ENCODE results near the gene IL1RAP.

The IL1RAP gene

DNA sequence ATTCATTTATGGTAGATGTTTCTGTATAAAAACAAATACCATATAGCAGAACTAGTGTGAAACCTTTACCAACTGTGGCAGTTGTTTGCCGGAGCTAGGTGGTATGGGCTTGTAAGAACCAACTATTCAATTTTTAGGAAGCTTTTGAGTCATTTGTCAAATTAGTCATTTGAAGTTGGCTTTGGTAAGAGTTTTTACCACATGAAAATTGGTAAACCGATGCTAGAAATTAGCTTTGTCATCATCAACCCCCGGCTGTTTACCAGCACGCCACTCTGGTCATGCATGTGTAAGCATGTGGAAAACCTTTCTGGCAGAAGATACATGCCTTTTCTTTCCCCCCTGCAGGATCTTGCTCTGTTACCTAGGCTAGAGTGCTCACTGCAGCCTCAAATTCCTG, 63.3 kb downstream of the IL1RAP start:
- no peak for ATAC-seq
- TF ChIP-seq, protein P1, sequence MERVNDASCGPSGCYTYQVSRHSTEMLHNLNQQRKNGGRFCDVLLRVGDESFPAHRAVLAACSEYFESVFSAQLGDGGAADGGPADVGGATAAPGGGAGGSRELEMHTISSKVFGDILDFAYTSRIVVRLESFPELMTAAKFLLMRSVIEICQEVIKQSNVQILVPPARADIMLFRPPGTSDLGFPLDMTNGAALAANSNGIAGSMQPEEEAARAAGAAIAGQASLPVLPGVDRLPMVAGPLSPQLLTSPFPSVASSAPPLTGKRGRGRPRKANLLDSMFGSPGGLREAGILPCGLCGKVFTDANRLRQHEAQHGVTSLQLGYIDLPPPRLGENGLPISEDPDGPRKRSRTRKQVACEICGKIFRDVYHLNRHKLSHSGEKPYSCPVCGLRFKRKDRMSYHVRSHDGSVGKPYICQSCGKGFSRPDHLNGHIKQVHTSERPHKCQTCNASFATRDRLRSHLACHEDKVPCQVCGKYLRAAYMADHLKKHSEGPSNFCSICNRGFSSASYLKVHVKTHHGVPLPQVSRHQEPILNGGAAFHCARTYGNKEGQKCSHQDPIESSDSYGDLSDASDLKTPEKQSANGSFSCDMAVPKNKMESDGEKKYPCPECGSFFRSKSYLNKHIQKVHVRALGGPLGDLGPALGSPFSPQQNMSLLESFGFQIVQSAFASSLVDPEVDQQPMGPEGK (CRISPR knock-in tag; IDR thresholded peaks at IDR 0.05; ENCODE audit: borderline replicate concordance): no peak
- TF ChIP-seq, protein P2, sequence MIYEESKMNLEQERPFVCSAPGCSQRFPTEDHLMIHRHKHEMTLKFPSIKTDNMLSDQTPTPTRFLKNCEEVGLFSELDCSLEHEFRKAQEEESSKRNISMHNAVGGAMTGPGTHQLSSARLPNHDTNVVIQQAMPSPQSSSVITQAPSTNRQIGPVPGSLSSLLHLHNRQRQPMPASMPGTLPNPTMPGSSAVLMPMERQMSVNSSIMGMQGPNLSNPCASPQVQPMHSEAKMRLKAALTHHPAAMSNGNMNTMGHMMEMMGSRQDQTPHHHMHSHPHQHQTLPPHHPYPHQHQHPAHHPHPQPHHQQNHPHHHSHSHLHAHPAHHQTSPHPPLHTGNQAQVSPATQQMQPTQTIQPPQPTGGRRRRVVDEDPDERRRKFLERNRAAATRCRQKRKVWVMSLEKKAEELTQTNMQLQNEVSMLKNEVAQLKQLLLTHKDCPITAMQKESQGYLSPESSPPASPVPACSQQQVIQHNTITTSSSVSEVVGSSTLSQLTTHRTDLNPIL (CRISPR knock-in tag; IDR thresholded peaks at IDR 0.05; ENCODE audit: low read depth): no peak
- no peak for TF ChIP-seq ISL1 (CRISPR knock-in tag; IDR thresholded peaks at IDR 0.05)
- TF ChIP-seq ZFP30 (CRISPR knock-in tag; IDR thresholded peaks at IDR 0.05): no peak
- no peak for TF ChIP-seq ARNTL (CRISPR knock-in tag; IDR thresholded peaks at IDR 0.05; ENCODE audit: borderline replicate concordance, low read depth)
- no peak for TF ChIP-seq GLIS3 (CRISPR knock-in tag; IDR thresholded peaks at IDR 0.05)
- TF ChIP-seq ZNF70 (CRISPR knock-in tag; IDR thresholded peaks at IDR 0.05): no peak
- TF ChIP-seq ZC3H10 (CRISPR knock-in tag; IDR thresholded peaks at IDR 0.05): no peak
- no peak for TF ChIP-seq BACH2 (CRISPR knock-in tag; IDR thresholded peaks at IDR 0.05; ENCODE audit: borderline replicate concordance)

DNA sequence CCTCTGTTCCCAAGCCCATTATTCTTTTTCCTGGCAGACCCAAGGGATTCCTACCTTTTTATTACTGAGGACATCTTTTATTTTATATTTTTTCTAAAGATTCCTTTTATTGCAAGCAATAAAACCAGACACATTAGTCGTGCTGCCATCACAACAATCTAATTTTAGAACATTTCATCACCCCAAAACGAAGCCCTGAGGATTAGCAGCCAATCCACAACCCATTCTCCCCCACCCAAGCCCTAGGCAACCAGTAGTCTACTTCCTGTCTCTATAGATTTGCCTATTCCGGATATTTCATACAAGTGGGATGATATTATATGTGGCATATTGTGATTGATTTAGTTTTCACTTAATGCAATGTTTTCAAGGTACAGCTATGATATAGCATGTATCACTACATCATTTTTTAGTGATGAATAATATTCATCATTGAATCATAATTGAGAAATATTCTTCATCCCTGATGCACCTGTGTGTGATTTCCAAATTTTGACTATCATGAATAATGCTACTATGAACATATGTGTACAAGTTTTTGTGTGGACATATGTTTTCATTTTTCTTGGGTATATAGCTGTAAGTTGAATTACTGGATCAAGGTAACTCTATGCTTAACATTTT, 65.7 kb downstream of the IL1RAP start:
- TF ChIP-seq ZNF70 (CRISPR knock-in tag; IDR thresholded peaks at IDR 0.05): no peak
- no peak for TF ChIP-seq PPARA (CRISPR knock-in tag; IDR thresholded peaks at IDR 0.05; ENCODE audit: borderline replicate concordance)
- TF ChIP-seq ARNTL (CRISPR knock-in tag; IDR thresholded peaks at IDR 0.05; ENCODE audit: borderline replicate concordance, low read depth): no peak
- TF ChIP-seq SNAI2 (CRISPR knock-in tag; IDR thresholded peaks at IDR 0.05): no peak
- TF ChIP-seq CSDC2 (CRISPR knock-in tag; IDR thresholded peaks at IDR 0.05): no peak
- TF ChIP-seq, protein P3, sequence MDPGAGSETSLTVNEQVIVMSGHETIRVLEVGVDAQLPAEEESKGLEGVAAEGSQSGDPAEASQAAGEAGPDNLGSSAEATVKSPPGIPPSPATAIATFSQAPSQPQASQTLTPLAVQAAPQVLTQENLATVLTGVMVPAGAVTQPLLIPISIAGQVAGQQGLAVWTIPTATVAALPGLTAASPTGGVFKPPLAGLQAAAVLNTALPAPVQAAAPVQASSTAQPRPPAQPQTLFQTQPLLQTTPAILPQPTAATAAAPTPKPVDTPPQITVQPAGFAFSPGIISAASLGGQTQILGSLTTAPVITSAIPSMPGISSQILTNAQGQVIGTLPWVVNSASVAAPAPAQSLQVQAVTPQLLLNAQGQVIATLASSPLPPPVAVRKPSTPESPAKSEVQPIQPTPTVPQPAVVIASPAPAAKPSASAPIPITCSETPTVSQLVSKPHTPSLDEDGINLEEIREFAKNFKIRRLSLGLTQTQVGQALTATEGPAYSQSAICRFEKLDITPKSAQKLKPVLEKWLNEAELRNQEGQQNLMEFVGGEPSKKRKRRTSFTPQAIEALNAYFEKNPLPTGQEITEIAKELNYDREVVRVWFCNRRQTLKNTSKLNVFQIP (CRISPR knock-in tag; IDR thresholded peaks at IDR 0.05; ENCODE audit: borderline replicate concordance, low read depth): no peak
- no peak for ATAC-seq

DNA sequence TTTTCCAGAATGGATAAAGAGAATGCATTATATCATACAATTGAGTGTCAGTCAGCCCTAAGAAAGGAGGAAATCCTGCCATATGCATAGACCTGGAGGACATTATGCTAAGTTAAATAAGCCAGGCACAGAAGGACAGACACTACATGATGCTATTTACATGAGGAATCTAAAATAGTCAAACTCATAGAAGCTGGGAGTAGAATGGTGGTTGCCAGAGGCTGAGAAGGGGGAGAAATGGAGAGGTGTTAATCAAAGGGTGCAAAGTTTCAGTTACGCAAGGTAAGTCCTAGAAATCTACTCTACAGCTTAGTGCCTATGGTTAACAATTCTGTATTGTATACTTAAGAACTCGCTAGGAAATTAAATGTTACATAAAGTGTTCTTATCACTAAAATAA, 66.5 kb downstream of the IL1RAP start:
- no peak for ATAC-seq
- no peak for TF ChIP-seq ZNF70 (CRISPR knock-in tag; IDR thresholded peaks at IDR 0.05)
- no peak for TF ChIP-seq TCF4 (CRISPR knock-in tag; IDR thresholded peaks at IDR 0.05; ENCODE audit: borderline replicate concordance)
- no peak for TF ChIP-seq PPARA (CRISPR knock-in tag; IDR thresholded peaks at IDR 0.05; ENCODE audit: borderline replicate concordance)
- TF ChIP-seq GLIS3 (CRISPR knock-in tag; IDR thresholded peaks at IDR 0.05): no peak
- TF ChIP-seq ZNF565 (CRISPR knock-in tag; conservative IDR thresholded peaks at IDR 0.05; ENCODE audit: low read depth): no peak
- no peak for TF ChIP-seq ESRRG (CRISPR knock-in tag; IDR thresholded peaks at IDR 0.05)
- TF ChIP-seq, protein P2 (CRISPR knock-in tag; IDR thresholded peaks at IDR 0.05; ENCODE audit: low read depth): no peak
- TF ChIP-seq, protein P4, sequence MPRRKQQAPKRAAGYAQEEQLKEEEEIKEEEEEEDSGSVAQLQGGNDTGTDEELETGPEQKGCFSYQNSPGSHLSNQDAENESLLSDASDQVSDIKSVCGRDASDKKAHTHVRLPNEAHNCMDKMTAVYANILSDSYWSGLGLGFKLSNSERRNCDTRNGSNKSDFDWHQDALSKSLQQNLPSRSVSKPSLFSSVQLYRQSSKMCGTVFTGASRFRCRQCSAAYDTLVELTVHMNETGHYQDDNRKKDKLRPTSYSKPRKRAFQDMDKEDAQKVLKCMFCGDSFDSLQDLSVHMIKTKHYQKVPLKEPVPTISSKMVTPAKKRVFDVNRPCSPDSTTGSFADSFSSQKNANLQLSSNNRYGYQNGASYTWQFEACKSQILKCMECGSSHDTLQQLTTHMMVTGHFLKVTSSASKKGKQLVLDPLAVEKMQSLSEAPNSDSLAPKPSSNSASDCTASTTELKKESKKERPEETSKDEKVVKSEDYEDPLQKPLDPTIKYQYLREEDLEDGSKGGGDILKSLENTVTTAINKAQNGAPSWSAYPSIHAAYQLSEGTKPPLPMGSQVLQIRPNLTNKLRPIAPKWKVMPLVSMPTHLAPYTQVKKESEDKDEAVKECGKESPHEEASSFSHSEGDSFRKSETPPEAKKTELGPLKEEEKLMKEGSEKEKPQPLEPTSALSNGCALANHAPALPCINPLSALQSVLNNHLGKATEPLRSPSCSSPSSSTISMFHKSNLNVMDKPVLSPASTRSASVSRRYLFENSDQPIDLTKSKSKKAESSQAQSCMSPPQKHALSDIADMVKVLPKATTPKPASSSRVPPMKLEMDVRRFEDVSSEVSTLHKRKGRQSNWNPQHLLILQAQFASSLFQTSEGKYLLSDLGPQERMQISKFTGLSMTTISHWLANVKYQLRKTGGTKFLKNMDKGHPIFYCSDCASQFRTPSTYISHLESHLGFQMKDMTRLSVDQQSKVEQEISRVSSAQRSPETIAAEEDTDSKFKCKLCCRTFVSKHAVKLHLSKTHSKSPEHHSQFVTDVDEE (CRISPR knock-in tag; IDR thresholded peaks at IDR 0.05): no peak
- TF ChIP-seq BACH2 (CRISPR knock-in tag; IDR thresholded peaks at IDR 0.05; ENCODE audit: borderline replicate concordance): no peak
- TF ChIP-seq, protein P1 (CRISPR knock-in tag; IDR thresholded peaks at IDR 0.05; ENCODE audit: borderline replicate concordance): no peak
- TF ChIP-seq SNAI2 (CRISPR knock-in tag; IDR thresholded peaks at IDR 0.05): no peak
- no peak for TF ChIP-seq ZFP30 (CRISPR knock-in tag; IDR thresholded peaks at IDR 0.05)
- TF ChIP-seq ZFP3 (CRISPR knock-in tag; IDR thresholded peaks at IDR 0.05): no peak

Measured in SK-N-SH treated with all-trans-retinoic acid at 6 μM for 48 hours (cell line).